ENCODE results near the gene CNN3.

CNN3 gene
- total RNA-seq = 2.1 to 2.3 (median 2.2) reads per million in 3 experiments

GRCh38 chr1:94926915-94927404 lies at the start of gene CNN3:
Gene CNN3, minus strand, starts transcription at chr1:94927110. Its CDS starts 216 bp downstream, at chr1:94926894.
- peak; percentile 49 for DNase-seq

- no peak for DNase-seq
These were observed 47.9 kb upstream of the CNN3 start for GRCh38 chr1:94974824-94975223.

GRCh38 chr1:94974241-94974640 lies 47.3 kb upstream of the CNN3 start:
- DNase-seq = no peak

- DNase-seq = no peak
These were observed 46.5 kb upstream of the CNN3 start for GRCh38 chr1:94973309-94973922.

- no peak for DNase-seq
These were observed 44.6 kb upstream of the CNN3 start for GRCh38 chr1:94971491-94971924.

- DNase-seq = no peak
These were observed 43.9 kb upstream of the CNN3 start for GRCh38 chr1:94970783-94971182.

GRCh38 chr1:94969137-94969536 lies 42.2 kb upstream of the CNN3 start:
- no peak for DNase-seq

- no peak for DNase-seq
These were observed 39.1 kb upstream of the CNN3 start for GRCh38 chr1:94966033-94966432.

GRCh38 chr1:94963864-94964263 lies 37.0 kb upstream of the CNN3 start:
- no peak for DNase-seq

GRCh38 chr1:94962409-94963265 lies 35.7 kb upstream of the CNN3 start:
- peak; percentile 9 for DNase-seq

- no peak for DNase-seq
These were observed 35.1 kb upstream of the CNN3 start for GRCh38 chr1:94961988-94962387.

- no peak for DNase-seq
These were observed 34.7 kb upstream of the CNN3 start for GRCh38 chr1:94961582-94961981.

- no peak for DNase-seq
These were observed 31.2 kb upstream of the CNN3 start for GRCh38 chr1:94958081-94958480.

GRCh38 chr1:94955767-94956632 lies 29.1 kb upstream of the CNN3 start:
- no peak for DNase-seq

- no peak for DNase-seq
These were observed 27.6 kb upstream of the CNN3 start for GRCh38 chr1:94954263-94955220.

GRCh38 chr1:94953746-94954145 lies 26.8 kb upstream of the CNN3 start:
- DNase-seq = no peak

GRCh38 chr1:94953107-94953506 lies 26.2 kb upstream of the CNN3 start:
- DNase-seq = no peak

- DNase-seq = no peak
These were observed 25.6 kb upstream of the CNN3 start for GRCh38 chr1:94952539-94952938.

GRCh38 chr1:94951509-94952208 lies 24.7 kb upstream of the CNN3 start:
- no peak for DNase-seq

- DNase-seq = no peak
These were observed 24.1 kb upstream of the CNN3 start for GRCh38 chr1:94951046-94951445.

Data from central memory CD4-positive, alpha-beta T cell (primary cell).